ENCODE results near the gene CDH2. TPM values are rescaled to one million over a fixed set of nuclear protein-coding genes. Genes with fewer than 3 reads are reported as not detected.
A peak's percentile ranks its signal among the peaks of the same experiment; 100 is the strongest.

CDH2 gene
- total and polyA plus RNA-seq, 4 donors, result 0.14 to 5.0 (median 0.87) TPM

- ATAC-seq (ENCODE audit: insufficient read depth, low FRiP score) (no peak), DNase-seq (no peak)
- Histone ChIP-seq H3K9ac (ENCODE audit: insufficient read depth in 1 of 2, low read length in 2 of 2) (no peak overlapping the region), H3K9me3 (ENCODE audit: control insufficient read depth in 4 of 4, insufficient read depth in 3 of 4, low read length in 3 of 4) (no peaks in the 10 kb centered on the region), H3K27me3 (ENCODE audit: control insufficient read depth in 3 of 3, insufficient read depth in 3 of 3, low read length in 2 of 3) (no peaks in the 10 kb centered on the region), H3K36me3 (ENCODE audit: control insufficient read depth in 4 of 4, insufficient read depth in 4 of 4, low read length in 4 of 4) (no peaks in the 10 kb centered on the region), H3K4me1 (ENCODE audit: control insufficient read depth in 5 of 5, insufficient read depth in 5 of 5, low read length in 5 of 5) (peaks cover 0 to 11% (median 3%) of the 10 kb centered on the region in 5 donors), H3K4me3 (no peak overlapping the region), H3K27ac (ENCODE audit: low read depth in 1 of 2, low read length in 1 of 2) (peak overlapping the region in 1 of 2 donors; percentile 49)
- TF ChIP-seq CTCF (IDR thresholded peaks at IDR 0.05; ENCODE audit: control extremely low read depth, extremely low read depth), result no peak
- 59 to 70% methylated on average over 3 of the region's 3 CpGs for WGBS, 2 donors
Measured at GRCh38 chr18:28108814-28109213, 68.1 kb downstream of the CDH2 start.

GRCh38 chr18:28108254-28108653, 68.7 kb downstream of the CDH2 start:
- Histone ChIP-seq H3K4me3 (no peak overlapping the region), H3K4me1 (ENCODE audit: control insufficient read depth in 5 of 5, insufficient read depth in 5 of 5, low read length in 5 of 5) (peaks cover 0 to 11% (median 3%) of the 10 kb centered on the region in 5 donors), H3K36me3 (ENCODE audit: control insufficient read depth in 4 of 4, insufficient read depth in 4 of 4, low read length in 4 of 4) (no peaks in the 10 kb centered on the region), H3K27ac (ENCODE audit: low read depth in 1 of 2, low read length in 1 of 2) (peak overlapping the region in 1 of 2 donors; percentile 49), H3K9ac (ENCODE audit: insufficient read depth in 1 of 2, low read length in 2 of 2) (no peak overlapping the region), H3K9me3 (ENCODE audit: control insufficient read depth in 4 of 4, insufficient read depth in 3 of 4, low read length in 3 of 4) (no peaks in the 10 kb centered on the region), H3K27me3 (ENCODE audit: control insufficient read depth in 3 of 3, insufficient read depth in 3 of 3, low read length in 2 of 3) (no peaks in the 10 kb centered on the region)
- DNase-seq (no peak), ATAC-seq (ENCODE audit: insufficient read depth, low FRiP score) (no peak)
- no peak for TF ChIP-seq CTCF (IDR thresholded peaks at IDR 0.05; ENCODE audit: control extremely low read depth, extremely low read depth)
- WGBS, 2 donors, result 99 to 100% methylated on average over 1 of the region's 1 CpG

GRCh38 chr18:28099237-28099636, 77.7 kb downstream of the CDH2 start:
- Histone ChIP-seq H3K27me3 (ENCODE audit: control insufficient read depth in 3 of 3, insufficient read depth in 3 of 3, low read length in 2 of 3) (no peaks in the 10 kb centered on the region), H3K4me1 (ENCODE audit: control insufficient read depth in 5 of 5, insufficient read depth in 5 of 5, low read length in 5 of 5) (peaks cover 0 to 14% (median 0%) of the 10 kb centered on the region in 5 donors), H3K27ac (ENCODE audit: low read depth in 1 of 2, low read length in 1 of 2) (no peak overlapping the region), H3K36me3 (ENCODE audit: control insufficient read depth in 4 of 4, insufficient read depth in 4 of 4, low read length in 4 of 4) (no peaks in the 10 kb centered on the region), H3K4me3 (no peak overlapping the region), H3K9ac (ENCODE audit: insufficient read depth in 1 of 2, low read length in 2 of 2) (no peak overlapping the region), H3K9me3 (ENCODE audit: control insufficient read depth in 4 of 4, insufficient read depth in 3 of 4, low read length in 3 of 4) (peaks cover 0 to 2% (median 0%) of the 10 kb centered on the region in 4 donors)
- ATAC-seq (ENCODE audit: insufficient read depth, low FRiP score) (no peak), DNase-seq (no peak)
- no peak for TF ChIP-seq CTCF (IDR thresholded peaks at IDR 0.05; ENCODE audit: control extremely low read depth, extremely low read depth)

GRCh38 chr18:28095631-28096030, 81.3 kb downstream of the CDH2 start:
- Histone ChIP-seq H3K9me3 (ENCODE audit: control insufficient read depth in 4 of 4, insufficient read depth in 3 of 4, low read length in 3 of 4) (peaks cover 0 to 2% (median 0%) of the 10 kb centered on the region in 4 donors), H3K4me1 (ENCODE audit: control insufficient read depth in 5 of 5, insufficient read depth in 5 of 5, low read length in 5 of 5) (peaks cover 0 to 8% (median 0%) of the 10 kb centered on the region in 5 donors), H3K27ac (ENCODE audit: low read depth in 1 of 2, low read length in 1 of 2) (no peak overlapping the region), H3K4me3 (no peak overlapping the region), H3K27me3 (ENCODE audit: control insufficient read depth in 3 of 3, insufficient read depth in 3 of 3, low read length in 2 of 3) (no peaks in the 10 kb centered on the region), H3K36me3 (ENCODE audit: control insufficient read depth in 4 of 4, insufficient read depth in 4 of 4, low read length in 4 of 4) (no peaks in the 10 kb centered on the region), H3K9ac (ENCODE audit: insufficient read depth in 1 of 2, low read length in 2 of 2) (no peak overlapping the region)
- WGBS, 2 donors, result 89 to 91% methylated on average over 4 of the region's 4 CpGs
- DNase-seq (no peak), ATAC-seq (ENCODE audit: insufficient read depth, low FRiP score) (no peak)
- TF ChIP-seq CTCF (IDR thresholded peaks at IDR 0.05; ENCODE audit: control extremely low read depth, extremely low read depth), result no peak
